IMR-90 (cell line): ENCODE data around the gene NOL4. TPM values are rescaled to one million over a fixed set of nuclear protein-coding genes. Genes with fewer than 3 reads are reported as not detected.
"Not testable (repeated sequence)": the region's sequence is repeated elsewhere in the genome, so short reads cannot be mapped to it uniquely, and the experiment has no call there.

Experiments used
- ATAC-seq: fragments of 200-7000 bp; cut with Tn5 transposase; 2 replicates; pipeline ENCODE4 v1.9.1; 2020; ENCODE audit warnings: low read depth, mild to moderate bottlenecking, moderate library complexity
- BruUV-seq: library from RNA; stranded (reverse); fragments of 400-500 nt; replicated peaks from 2 replicates; lab custom pipeline; 2021; lab: Mats Ljungman, UMichigan
- CTCF ChIA-PET: fragments of 300-600 bp; formaldehyde crosslinking; extraction: SDS; loops from one replicate; lab custom pipeline; 2021; ENCODE audit warnings: antibody characterized with exemption; lab: Yijun Ruan, JAX
- POLR2A ChIA-PET: fragments of 300-600 bp; sonication (Branson Sonifier 250); formaldehyde crosslinking; loops from one replicate; lab custom pipeline; 2022; ENCODE audit warnings: antibody characterized with exemption; ENCODE audit not compliant: unreplicated experiment; lab: Charles Lee
- DNase-seq: peaks from one replicate; pipeline ENCODE4 v3.0.0; 2013
- H2AFZ ChIP-seq: replicated peaks from 2 replicates; pipeline ENCODE3; 2013; ENCODE audit warnings: low read length, mild to moderate bottlenecking; ENCODE audit not compliant: poor library complexity
- H2AK5ac ChIP-seq: 2 replicates; pipeline ENCODE4 v1.6.1; 2013; ENCODE audit warnings: low read depth, low read length, inconsistent platforms
- H2AK9ac ChIP-seq: replicated peaks from 2 replicates; pipeline ENCODE3; 2013; ENCODE audit warnings: mild to moderate bottlenecking, low read depth, low read length, moderate library complexity; ENCODE audit not compliant: poor library complexity
- H2BK120ac ChIP-seq: 2 replicates; pipeline ENCODE4 v1.6.1; 2013; ENCODE audit warnings: low read depth, low read length, inconsistent platforms
- H2BK15ac ChIP-seq: 3 replicates; pipeline ENCODE4 v1.6.1; 2013; ENCODE audit warnings: low read depth, low read length, inconsistent platforms
- H2BK20ac ChIP-seq: 2 replicates; pipeline ENCODE4 v1.6.1; 2013; ENCODE audit warnings: low read depth, mild to moderate bottlenecking, inconsistent platforms, low read length, moderate library complexity
- H2BK5ac ChIP-seq: 2 replicates; pipeline ENCODE4 v1.6.1; 2013; ENCODE audit warnings: mild to moderate bottlenecking, low read depth, low read length, inconsistent platforms; ENCODE audit not compliant: poor library complexity, severe bottlenecking
- H3K14ac ChIP-seq: replicated peaks from 2 replicates; pipeline ENCODE4 v1.6.1; 2013; ENCODE audit warnings: low read depth, low read length, inconsistent platforms
- H3K18ac ChIP-seq: 2 replicates; pipeline ENCODE4 v1.6.1; 2013; ENCODE audit warnings: low read depth, low read length, control low read depth
- H3K23ac ChIP-seq: 2 replicates; pipeline ENCODE4 v1.6.1; 2013; ENCODE audit warnings: low read depth, low read length, inconsistent platforms
- H3K27ac ChIP-seq: 2 replicates; pipeline ENCODE4 v1.5.1; 2013; ENCODE audit warnings: mild to moderate bottlenecking, control low read depth, low read length; ENCODE audit not compliant: insufficient read depth
- H3K27me3 ChIP-seq: 2 replicates; pipeline ENCODE4 v1.6.1; 2013; ENCODE audit warnings: low read length; ENCODE audit not compliant: control insufficient read depth, insufficient read depth
- H3K36me3 ChIP-seq: 2 replicates; pipeline ENCODE4 v1.6.1; 2013; ENCODE audit warnings: low read length, mixed read lengths; ENCODE audit not compliant: control insufficient read depth, insufficient read depth
- H3K4ac ChIP-seq: 2 replicates; pipeline ENCODE4 v1.6.1; 2013; ENCODE audit warnings: low read depth, low read length, inconsistent platforms
- H3K4me1 ChIP-seq: 2 replicates; pipeline ENCODE4 v1.6.1; 2013; ENCODE audit warnings: low read length, mixed read lengths; ENCODE audit not compliant: control insufficient read depth, insufficient read depth
- H3K4me2 ChIP-seq: 2 replicates; pipeline ENCODE4 v1.6.1; 2013; ENCODE audit warnings: low read depth, mild to moderate bottlenecking, control low read depth, low read length, moderate library complexity
- H3K4me3 ChIP-seq: 2 replicates; pipeline ENCODE4 v1.5.1; 2013; ENCODE audit warnings: low read depth, mild to moderate bottlenecking, control low read depth, low read length, moderate library complexity; ENCODE audit not compliant: insufficient read depth
- H3K56ac ChIP-seq: 2 replicates; pipeline ENCODE4 v1.6.1; 2013; ENCODE audit warnings: low read length, inconsistent platforms; ENCODE audit not compliant: insufficient read depth; ENCODE audit errors: extremely low read depth
- H3K79me1 ChIP-seq, 2 experiments: 2 replicates each; pipeline ENCODE4 v1.6.1; 2013; ENCODE audit warnings: low read length in 2 of 2, inconsistent platforms in 1 of 2, low read depth in 1 of 2
- H3K9ac ChIP-seq: 2 replicates; pipeline ENCODE4 v1.6.1; 2013; ENCODE audit warnings: low read depth, low read length, control low read depth
- H3K9me1 ChIP-seq: 2 replicates; pipeline ENCODE4 v1.6.1; 2013; ENCODE audit warnings: low read length, inconsistent platforms; ENCODE audit not compliant: insufficient read depth
- H3K9me3 ChIP-seq: 2 replicates; pipeline ENCODE4 v1.6.1; 2013; ENCODE audit warnings: low read length; ENCODE audit not compliant: control insufficient read depth, insufficient read depth
- H4K20me1 ChIP-seq: 2 replicates; pipeline ENCODE4 v1.6.1; 2013; ENCODE audit warnings: low read length, inconsistent platforms; ENCODE audit not compliant: insufficient read depth
- H4K5ac ChIP-seq: 2 replicates; pipeline ENCODE4 v1.6.1; 2013; ENCODE audit warnings: mild to moderate bottlenecking, low read depth, low read length, control low read depth
- H4K8ac ChIP-seq, 2 experiments: 2 replicates each; pipeline ENCODE4 v1.6.1; 2013; ENCODE audit warnings: low read depth in 2 of 2, low read length in 2 of 2, control low read depth in 1 of 2, inconsistent platforms in 1 of 2
- H4K91ac ChIP-seq: 2 replicates; pipeline ENCODE4 v1.6.1; 2013; ENCODE audit warnings: low read depth, low read length, inconsistent platforms; ENCODE audit not compliant: insufficient read depth
- WGBS, 2 experiments: methylation state at CpG; one replicate each; pipeline versions ENCODE4 v1.1.5 to v1.1.7; 2013; ENCODE audit warnings: missing lambda C conversion rate in 2 of 2; ENCODE audit not compliant: insufficient read length in 1 of 2; ENCODE audit errors: extremely low coverage in 2 of 2; 5-methylcytosine and 5-hydroxymethylcytosine counted together
- dilution Hi-C: fragments of 300-500 bp; cut with HindIII; formaldehyde crosslinking; loops from one replicate; pipeline ENCODE4 v1.14.3; 2018; ENCODE audit warnings: low sequenced_read_pairs; ENCODE audit not compliant: unreplicated experiment
- in situ Hi-C: fragments of 300-500 bp; cut with MboI; formaldehyde crosslinking; loops from 3 replicates; pipeline ENCODE4 v1.14.3; 2019; ENCODE audit warnings: low sequenced_read_pairs, inconsistent platforms, mixed read lengths
- intact Hi-C: fragments of 100-400 bp; cut with micrococcal nuclease; formaldehyde crosslinking; loops from 2 replicates; pipeline ENCODE4 v1.10.0; 2022
- polyA plus RNA-seq, 3 experiments: library from polyadenylated mRNA; depleted of rRNA; stranded (reverse); fragments of >200 nt; gene quantifications; 2 replicates each; pipeline ENCODE4 v1.2.3, GENCODE V29; 2012; ENCODE audit warnings: low replicate concordance in 1 of 3
- total RNA-seq: library from RNA; depleted of rRNA; stranded (reverse); fragments of >200 nt; gene quantifications from 2 replicates; pipeline ENCODE4 v1.2.3, GENCODE V29; 2012

Gene NOL4
- total and polyA plus RNA-seq, 2 of the 4 experiments (the other 2 are of a cell fraction), result not detected

GRCh38 chr18:34233781-34234388, 9.2 kb upstream of the NOL4 start:
- dilution Hi-C loops, in situ Hi-C loops, POLR2A ChIA-PET: not testable (repeated sequence)

More at GRCh38 chr18:34233781-34234388, 9.2 kb upstream of the NOL4 start:
- DNase-seq, H3K79me1 ChIP-seq, H3K14ac ChIP-seq, H2AFZ ChIP-seq, H3K4me1 ChIP-seq, H3K4me3 ChIP-seq, H3K27ac ChIP-seq, H3K56ac ChIP-seq, H3K18ac ChIP-seq, H3K4me2 ChIP-seq, H2AK5ac ChIP-seq, H2BK120ac ChIP-seq, H3K4ac ChIP-seq, H3K9ac ChIP-seq, H3K36me3 ChIP-seq, H2BK5ac ChIP-seq, H3K9me3 ChIP-seq, BruUV-seq, H4K5ac ChIP-seq, H2AK9ac ChIP-seq, ATAC-seq, H4K20me1 ChIP-seq, H2BK20ac ChIP-seq, H4K91ac ChIP-seq, CTCF ChIA-PET, H2BK15ac ChIP-seq, H3K23ac ChIP-seq, H3K27me3 ChIP-seq, intact Hi-C loops, H3K9me1 ChIP-seq, H4K8ac ChIP-seq: not testable (repeated sequence)
- WGBS, 2 experiments, result 77% methylated on average over 10 of the region's 39 CpGs; no CpG with 5 or more reads in 1 of the 2 experiments
